Ishikawa (cell line): ENCODE results near the gene DCUN1D2.

Experiments used
- CEBPB ChIP-seq: IDR thresholded peaks from 2 replicates; pipeline ENCODE4 v1.6.1; 2012
- CREB1 ChIP-seq: IDR thresholded peaks from 2 replicates; pipeline ENCODE4 v1.6.1; 2012; ENCODE audit warnings: low read depth
- EGR1 ChIP-seq: IDR thresholded peaks from 2 replicates; pipeline ENCODE4 v1.6.1; 2012
- EP300 ChIP-seq: IDR thresholded peaks from 2 replicates; pipeline ENCODE4 v1.6.1; 2012; ENCODE audit warnings: borderline replicate concordance
- FOXM1 ChIP-seq: IDR thresholded peaks from 2 replicates; pipeline ENCODE4 v1.6.1; 2012; ENCODE audit warnings: low read depth, borderline replicate concordance
- NFIC ChIP-seq: IDR thresholded peaks from 2 replicates; pipeline ENCODE4 v1.6.1; 2012
- RAD21 ChIP-seq: IDR thresholded peaks from 2 replicates; pipeline ENCODE4 v1.6.1; 2012; ENCODE audit warnings: low read depth
- TAF1 ChIP-seq: IDR thresholded peaks from 2 replicates; pipeline ENCODE4 v1.6.1; 2012; ENCODE audit warnings: low read depth, mild to moderate bottlenecking
- TCF12 ChIP-seq: IDR thresholded peaks from 2 replicates; pipeline ENCODE4 v1.6.1; 2012; ENCODE audit warnings: low read depth
- TEAD4 ChIP-seq: IDR thresholded peaks from 2 replicates; pipeline ENCODE4 v1.6.1; 2012
- YY1 ChIP-seq: IDR thresholded peaks from 2 replicates; pipeline ENCODE4 v1.6.1; 2012; ENCODE audit warnings: low read depth
- ZBTB7A ChIP-seq: IDR thresholded peaks from 2 replicates; pipeline ENCODE4 v1.6.1; 2012; ENCODE audit warnings: low read depth
- TF ChIP-seq, protein P1 (sequence below): IDR thresholded peaks from 2 replicates; pipeline ENCODE4 v1.6.1; 2012; ENCODE audit warnings: low read depth, mild to moderate bottlenecking
- TF ChIP-seq, protein P2 (sequence below): IDR thresholded peaks from 2 replicates; pipeline ENCODE4 v1.6.1; 2012
- TF ChIP-seq, protein P3 (sequence below): IDR thresholded peaks from 2 replicates; pipeline ENCODE4 v1.6.1; 2012

DCUN1D2 gene

DNA sequence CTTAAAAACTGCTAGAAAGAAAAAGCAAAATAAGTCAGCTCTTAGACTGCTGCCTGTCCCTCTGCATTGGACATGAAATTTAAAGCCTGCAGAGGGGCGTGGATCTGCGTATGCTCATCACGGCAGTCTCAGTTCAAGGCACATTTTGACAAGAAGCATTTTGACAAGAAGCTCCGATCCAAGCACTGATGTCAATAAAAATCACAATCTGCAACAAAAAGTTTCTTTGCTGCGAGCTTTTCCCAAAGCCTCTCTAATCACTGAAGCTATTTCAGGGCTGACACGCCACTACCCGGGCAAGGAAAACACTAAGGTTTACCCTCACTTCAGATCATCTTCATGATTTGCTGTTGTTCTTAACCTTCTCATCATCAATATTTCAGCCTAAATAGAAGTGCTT, 7.4 kb downstream of the DCUN1D2 start:
- no peak for TF ChIP-seq NFIC
- no peak for TF ChIP-seq CREB1
- TF ChIP-seq, protein P1, sequence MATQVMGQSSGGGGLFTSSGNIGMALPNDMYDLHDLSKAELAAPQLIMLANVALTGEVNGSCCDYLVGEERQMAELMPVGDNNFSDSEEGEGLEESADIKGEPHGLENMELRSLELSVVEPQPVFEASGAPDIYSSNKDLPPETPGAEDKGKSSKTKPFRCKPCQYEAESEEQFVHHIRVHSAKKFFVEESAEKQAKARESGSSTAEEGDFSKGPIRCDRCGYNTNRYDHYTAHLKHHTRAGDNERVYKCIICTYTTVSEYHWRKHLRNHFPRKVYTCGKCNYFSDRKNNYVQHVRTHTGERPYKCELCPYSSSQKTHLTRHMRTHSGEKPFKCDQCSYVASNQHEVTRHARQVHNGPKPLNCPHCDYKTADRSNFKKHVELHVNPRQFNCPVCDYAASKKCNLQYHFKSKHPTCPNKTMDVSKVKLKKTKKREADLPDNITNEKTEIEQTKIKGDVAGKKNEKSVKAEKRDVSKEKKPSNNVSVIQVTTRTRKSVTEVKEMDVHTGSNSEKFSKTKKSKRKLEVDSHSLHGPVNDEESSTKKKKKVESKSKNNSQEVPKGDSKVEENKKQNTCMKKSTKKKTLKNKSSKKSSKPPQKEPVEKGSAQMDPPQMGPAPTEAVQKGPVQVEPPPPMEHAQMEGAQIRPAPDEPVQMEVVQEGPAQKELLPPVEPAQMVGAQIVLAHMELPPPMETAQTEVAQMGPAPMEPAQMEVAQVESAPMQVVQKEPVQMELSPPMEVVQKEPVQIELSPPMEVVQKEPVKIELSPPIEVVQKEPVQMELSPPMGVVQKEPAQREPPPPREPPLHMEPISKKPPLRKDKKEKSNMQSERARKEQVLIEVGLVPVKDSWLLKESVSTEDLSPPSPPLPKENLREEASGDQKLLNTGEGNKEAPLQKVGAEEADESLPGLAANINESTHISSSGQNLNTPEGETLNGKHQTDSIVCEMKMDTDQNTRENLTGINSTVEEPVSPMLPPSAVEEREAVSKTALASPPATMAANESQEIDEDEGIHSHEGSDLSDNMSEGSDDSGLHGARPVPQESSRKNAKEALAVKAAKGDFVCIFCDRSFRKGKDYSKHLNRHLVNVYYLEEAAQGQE = no peak
- no peak for TF ChIP-seq ZBTB7A
- TF ChIP-seq, protein P2, sequence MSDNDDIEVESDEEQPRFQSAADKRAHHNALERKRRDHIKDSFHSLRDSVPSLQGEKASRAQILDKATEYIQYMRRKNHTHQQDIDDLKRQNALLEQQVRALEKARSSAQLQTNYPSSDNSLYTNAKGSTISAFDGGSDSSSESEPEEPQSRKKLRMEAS = no peak
- TF ChIP-seq CEBPB = no peak
- TF ChIP-seq YY1 = no peak
- no peak for TF ChIP-seq EGR1
- TF ChIP-seq, protein P3, sequence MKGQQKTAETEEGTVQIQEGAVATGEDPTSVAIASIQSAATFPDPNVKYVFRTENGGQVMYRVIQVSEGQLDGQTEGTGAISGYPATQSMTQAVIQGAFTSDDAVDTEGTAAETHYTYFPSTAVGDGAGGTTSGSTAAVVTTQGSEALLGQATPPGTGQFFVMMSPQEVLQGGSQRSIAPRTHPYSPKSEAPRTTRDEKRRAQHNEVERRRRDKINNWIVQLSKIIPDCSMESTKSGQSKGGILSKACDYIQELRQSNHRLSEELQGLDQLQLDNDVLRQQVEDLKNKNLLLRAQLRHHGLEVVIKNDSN = no peak
- TF ChIP-seq TCF12 = no peak
- no peak for TF ChIP-seq RAD21
- no peak for TF ChIP-seq TEAD4
- no peak for TF ChIP-seq FOXM1
- no peak for TF ChIP-seq EP300
- TF ChIP-seq TAF1 = no peak

DNA sequence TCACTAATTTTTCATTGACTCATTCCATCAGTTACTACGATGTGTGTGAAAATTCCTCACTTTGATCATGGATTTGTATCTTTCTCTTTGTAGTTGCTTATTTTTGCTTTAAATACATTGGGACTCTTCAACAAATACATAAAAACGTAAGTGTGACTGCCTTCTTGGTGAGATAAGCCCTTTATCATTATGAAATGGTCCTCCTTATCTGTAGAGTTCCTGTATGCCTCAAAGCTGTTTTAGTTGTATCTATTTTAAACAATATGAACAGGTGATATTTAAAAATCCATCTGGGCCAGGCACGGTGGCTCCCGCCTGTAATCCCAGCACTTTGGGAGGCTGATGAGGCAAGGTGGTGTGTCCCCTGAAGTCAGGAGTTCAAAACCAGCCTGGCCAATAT, 11.3 kb downstream of the DCUN1D2 start:
- TF ChIP-seq, protein P1 = no peak
- TF ChIP-seq CREB1 (no peak), NFIC (no peak), YY1 (no peak), FOXM1 (no peak), EP300 (no peak), TEAD4 (no peak)

DNA sequence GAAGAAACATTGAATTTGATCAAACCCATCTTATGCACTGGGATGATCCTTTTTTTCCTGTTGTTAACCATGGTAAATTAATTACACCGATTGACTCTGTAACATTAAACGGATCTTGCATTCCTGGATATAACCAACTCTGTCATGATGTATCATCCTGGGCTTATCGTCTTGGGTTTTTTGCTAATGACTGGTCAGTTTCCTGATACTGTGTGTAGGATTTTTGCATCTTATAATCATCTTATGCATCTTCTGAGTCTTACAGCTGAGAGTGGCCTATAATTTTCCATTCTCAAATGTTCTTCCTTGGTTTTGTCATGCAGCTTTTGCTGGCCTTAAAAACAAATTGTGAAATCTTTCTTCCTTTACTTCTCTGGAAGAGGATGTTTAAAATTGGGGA, 12.8 kb downstream of the DCUN1D2 start:
- TF ChIP-seq CREB1 (no peak), TEAD4 (no peak), RAD21 (no peak), TCF12 (no peak), EP300 (no peak), EGR1 (no peak), YY1 (no peak), NFIC (no peak), FOXM1 (no peak), TAF1 (no peak), ZBTB7A (no peak), CEBPB (no peak)
- TF ChIP-seq, protein P2 = no peak
- TF ChIP-seq, protein P1 = no peak
- TF ChIP-seq, protein P3 = no peak

DNA sequence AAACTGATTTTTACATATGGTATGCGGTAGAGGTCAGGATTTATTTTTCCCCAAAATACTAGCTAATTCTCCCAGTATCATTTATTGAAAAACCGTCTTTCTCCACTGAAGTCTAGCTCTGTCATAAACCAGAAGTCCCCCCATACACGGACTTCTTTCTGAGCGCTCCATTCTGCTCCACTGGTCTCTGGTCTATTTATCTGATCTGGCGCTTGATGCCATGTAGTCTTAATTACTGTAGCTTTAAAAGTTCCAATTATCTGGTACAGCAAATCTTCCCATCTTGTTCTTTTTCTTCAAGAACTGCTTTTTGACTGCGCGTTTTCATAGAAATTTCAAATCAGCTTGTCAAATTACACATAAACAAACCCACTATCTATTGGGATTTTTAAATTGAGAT, 13.7 kb downstream of the DCUN1D2 start:
- TF ChIP-seq CEBPB (no peak), YY1 (no peak), NFIC (no peak), TEAD4 (no peak), CREB1 (no peak), FOXM1 (no peak), EGR1 (no peak), RAD21 (no peak), TCF12 (no peak), EP300 (no peak), ZBTB7A (no peak), TAF1 (no peak)
- TF ChIP-seq, protein P3 = no peak
- TF ChIP-seq, protein P1 = no peak
- TF ChIP-seq, protein P2 = no peak
